ENCODE results near the gene PDE4A. TPM values are rescaled to one million over a fixed set of nuclear protein-coding genes. Genes with fewer than 3 reads are reported as not detected.
A peak's percentile ranks its signal among the peaks of the same experiment; 100 is the strongest.

PDE4A gene
- total and polyA plus RNA-seq, 2 of the 8 experiments (the other 6 are each of a cell fraction or from before 2014, with no cell fraction given): 2.0 to 4.4 TPM

- TF ChIP-seq, protein P1, sequence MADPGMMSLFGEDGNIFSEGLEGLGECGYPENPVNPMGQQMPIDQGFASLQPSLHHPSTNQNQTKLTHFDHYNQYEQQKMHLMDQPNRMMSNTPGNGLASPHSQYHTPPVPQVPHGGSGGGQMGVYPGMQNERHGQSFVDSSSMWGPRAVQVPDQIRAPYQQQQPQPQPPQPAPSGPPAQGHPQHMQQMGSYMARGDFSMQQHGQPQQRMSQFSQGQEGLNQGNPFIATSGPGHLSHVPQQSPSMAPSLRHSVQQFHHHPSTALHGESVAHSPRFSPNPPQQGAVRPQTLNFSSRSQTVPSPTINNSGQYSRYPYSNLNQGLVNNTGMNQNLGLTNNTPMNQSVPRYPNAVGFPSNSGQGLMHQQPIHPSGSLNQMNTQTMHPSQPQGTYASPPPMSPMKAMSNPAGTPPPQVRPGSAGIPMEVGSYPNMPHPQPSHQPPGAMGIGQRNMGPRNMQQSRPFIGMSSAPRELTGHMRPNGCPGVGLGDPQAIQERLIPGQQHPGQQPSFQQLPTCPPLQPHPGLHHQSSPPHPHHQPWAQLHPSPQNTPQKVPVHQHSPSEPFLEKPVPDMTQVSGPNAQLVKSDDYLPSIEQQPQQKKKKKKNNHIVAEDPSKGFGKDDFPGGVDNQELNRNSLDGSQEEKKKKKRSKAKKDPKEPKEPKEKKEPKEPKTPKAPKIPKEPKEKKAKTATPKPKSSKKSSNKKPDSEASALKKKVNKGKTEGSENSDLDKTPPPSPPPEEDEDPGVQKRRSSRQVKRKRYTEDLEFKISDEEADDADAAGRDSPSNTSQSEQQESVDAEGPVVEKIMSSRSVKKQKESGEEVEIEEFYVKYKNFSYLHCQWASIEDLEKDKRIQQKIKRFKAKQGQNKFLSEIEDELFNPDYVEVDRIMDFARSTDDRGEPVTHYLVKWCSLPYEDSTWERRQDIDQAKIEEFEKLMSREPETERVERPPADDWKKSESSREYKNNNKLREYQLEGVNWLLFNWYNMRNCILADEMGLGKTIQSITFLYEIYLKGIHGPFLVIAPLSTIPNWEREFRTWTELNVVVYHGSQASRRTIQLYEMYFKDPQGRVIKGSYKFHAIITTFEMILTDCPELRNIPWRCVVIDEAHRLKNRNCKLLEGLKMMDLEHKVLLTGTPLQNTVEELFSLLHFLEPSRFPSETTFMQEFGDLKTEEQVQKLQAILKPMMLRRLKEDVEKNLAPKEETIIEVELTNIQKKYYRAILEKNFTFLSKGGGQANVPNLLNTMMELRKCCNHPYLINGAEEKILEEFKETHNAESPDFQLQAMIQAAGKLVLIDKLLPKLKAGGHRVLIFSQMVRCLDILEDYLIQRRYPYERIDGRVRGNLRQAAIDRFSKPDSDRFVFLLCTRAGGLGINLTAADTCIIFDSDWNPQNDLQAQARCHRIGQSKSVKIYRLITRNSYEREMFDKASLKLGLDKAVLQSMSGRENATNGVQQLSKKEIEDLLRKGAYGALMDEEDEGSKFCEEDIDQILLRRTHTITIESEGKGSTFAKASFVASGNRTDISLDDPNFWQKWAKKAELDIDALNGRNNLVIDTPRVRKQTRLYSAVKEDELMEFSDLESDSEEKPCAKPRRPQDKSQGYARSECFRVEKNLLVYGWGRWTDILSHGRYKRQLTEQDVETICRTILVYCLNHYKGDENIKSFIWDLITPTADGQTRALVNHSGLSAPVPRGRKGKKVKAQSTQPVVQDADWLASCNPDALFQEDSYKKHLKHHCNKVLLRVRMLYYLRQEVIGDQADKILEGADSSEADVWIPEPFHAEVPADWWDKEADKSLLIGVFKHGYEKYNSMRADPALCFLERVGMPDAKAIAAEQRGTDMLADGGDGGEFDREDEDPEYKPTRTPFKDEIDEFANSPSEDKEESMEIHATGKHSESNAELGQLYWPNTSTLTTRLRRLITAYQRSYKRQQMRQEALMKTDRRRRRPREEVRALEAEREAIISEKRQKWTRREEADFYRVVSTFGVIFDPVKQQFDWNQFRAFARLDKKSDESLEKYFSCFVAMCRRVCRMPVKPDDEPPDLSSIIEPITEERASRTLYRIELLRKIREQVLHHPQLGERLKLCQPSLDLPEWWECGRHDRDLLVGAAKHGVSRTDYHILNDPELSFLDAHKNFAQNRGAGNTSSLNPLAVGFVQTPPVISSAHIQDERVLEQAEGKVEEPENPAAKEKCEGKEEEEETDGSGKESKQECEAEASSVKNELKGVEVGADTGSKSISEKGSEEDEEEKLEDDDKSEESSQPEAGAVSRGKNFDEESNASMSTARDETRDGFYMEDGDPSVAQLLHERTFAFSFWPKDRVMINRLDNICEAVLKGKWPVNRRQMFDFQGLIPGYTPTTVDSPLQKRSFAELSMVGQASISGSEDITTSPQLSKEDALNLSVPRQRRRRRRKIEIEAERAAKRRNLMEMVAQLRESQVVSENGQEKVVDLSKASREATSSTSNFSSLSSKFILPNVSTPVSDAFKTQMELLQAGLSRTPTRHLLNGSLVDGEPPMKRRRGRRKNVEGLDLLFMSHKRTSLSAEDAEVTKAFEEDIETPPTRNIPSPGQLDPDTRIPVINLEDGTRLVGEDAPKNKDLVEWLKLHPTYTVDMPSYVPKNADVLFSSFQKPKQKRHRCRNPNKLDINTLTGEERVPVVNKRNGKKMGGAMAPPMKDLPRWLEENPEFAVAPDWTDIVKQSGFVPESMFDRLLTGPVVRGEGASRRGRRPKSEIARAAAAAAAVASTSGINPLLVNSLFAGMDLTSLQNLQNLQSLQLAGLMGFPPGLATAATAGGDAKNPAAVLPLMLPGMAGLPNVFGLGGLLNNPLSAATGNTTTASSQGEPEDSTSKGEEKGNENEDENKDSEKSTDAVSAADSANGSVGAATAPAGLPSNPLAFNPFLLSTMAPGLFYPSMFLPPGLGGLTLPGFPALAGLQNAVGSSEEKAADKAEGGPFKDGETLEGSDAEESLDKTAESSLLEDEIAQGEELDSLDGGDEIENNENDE (IDR thresholded peaks at IDR 0.05; ENCODE audit: insufficient replicate concordance, low read length): no peak
- TF ChIP-seq CHD2 (IDR thresholded peaks at IDR 0.05; ENCODE audit: low read length): no peak
- no peak for TF ChIP-seq CBX5 (IDR thresholded peaks at IDR 0.05; ENCODE audit: low read depth, low read length)
- TF ChIP-seq BCL11A (IDR thresholded peaks at IDR 0.05; ENCODE audit: low read depth in 2 of 2, low read length in 2 of 2): no peak
- no peak for TF ChIP-seq NANOG (IDR thresholded peaks at IDR 0.05; ENCODE audit: insufficient read depth, low read depth, low read length, poor library complexity, severe bottlenecking)
- TF ChIP-seq SIN3A (conservative IDR thresholded peaks at IDR 0.05 in 1 of 2, IDR thresholded peaks at IDR 0.05 in 1 of 2; ENCODE audit: low read depth in 1 of 2, low read length in 2 of 2): peak; percentile 66 to 98; a peak in 2 of 4 replicates
- TF ChIP-seq E2F6 (IDR thresholded peaks at IDR 0.05): no peak
- 0 out of 2 replicates have a peak, but pooled peaks have one; percentile 24 for TF ChIP-seq JUND (IDR thresholded peaks at IDR 0.05; ENCODE audit: low read length)
Observed at GRCh38 chr19:10403137-10404021, 17.0 kb upstream of the PDE4A start, which contains the start of gene CDC37 (continued).

Data from H1 (cell line).